Measurements from ENCODE around the gene PCNX4. TPM values are rescaled to one million over a fixed set of nuclear protein-coding genes. Genes with fewer than 3 reads are reported as not detected.

The PCNX4 gene
- total RNA-seq, 3 donors from 2014 or later (not counting 1 experiment from before 2014, with no cell fraction given): 51.7 to 78.3 (median 58.3) TPM

DNA sequence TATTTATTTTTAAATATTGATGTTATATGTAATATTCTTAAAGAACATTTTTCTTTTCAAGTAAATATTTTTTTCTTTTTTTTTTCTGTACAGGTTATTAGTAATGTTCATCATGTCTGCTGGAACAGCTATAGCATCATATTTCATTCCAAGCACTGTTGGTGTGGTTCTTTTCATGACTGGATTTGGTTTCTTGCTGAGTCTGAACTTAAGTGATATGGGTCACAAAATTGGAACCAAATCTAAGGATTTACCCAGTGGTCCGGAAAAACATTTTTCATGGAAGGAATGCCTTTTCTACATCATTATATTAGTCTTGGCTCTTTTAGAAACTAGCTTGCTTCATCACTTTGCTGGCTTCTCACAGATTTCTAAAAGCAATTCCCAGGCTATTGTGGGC is 23.2 kb downstream of the PCNX4 start:
- no peak for DNase-seq
- no peaks in the 10 kb centered on the region for H3K27me3 Mint-ChIP-seq (ENCODE audit: low read depth in 2 of 2)
- H3K36me3 Mint-ChIP-seq: peaks cover 13% of the 10 kb centered on the region
- H3K4me1 Mint-ChIP-seq: peaks cover 20 to 21% of the 10 kb centered on the region in 2 donors
- Histone ChIP-seq H3K4me3 (ENCODE audit: low read length) (no peak overlapping the region), H3K27ac (ENCODE audit: low read length) (no peak overlapping the region), H3K27me3 (ENCODE audit: control insufficient read depth, insufficient read depth, low read length) (no peaks in the 10 kb centered on the region), H3K4me1 (ENCODE audit: control insufficient read depth, insufficient read depth, low read length) (no peaks in the 10 kb centered on the region), H3K9me3 (ENCODE audit: control insufficient read depth, insufficient read depth, low read length) (no peaks in the 10 kb centered on the region), H3K36me3 (ENCODE audit: control insufficient read depth, insufficient read depth, low read length) (peaks cover 37% of the 10 kb centered on the region)
- WGBS (ENCODE audit: insufficient coverage): 0% methylated on average over 1 of the region's 1 CpG
- no peaks in the 10 kb centered on the region for H3K9me3 Mint-ChIP-seq
- H3K4me3 Mint-ChIP-seq: no peak overlapping the region
- intact Hi-C loops (cut with micrococcal nuclease): no loop called here
- peak overlapping the region; percentile 19 to 44 for H3K27ac Mint-ChIP-seq
- no peak for ATAC-seq
- TF ChIP-seq CTCF (IDR thresholded peaks at IDR 0.05): no peak

- Histone ChIP-seq H3K4me1 (ENCODE audit: control insufficient read depth, insufficient read depth, low read length) (no peaks in the 10 kb centered on the region), H3K4me3 (ENCODE audit: low read length) (no peak overlapping the region), H3K27me3 (ENCODE audit: control insufficient read depth, insufficient read depth, low read length) (no peaks in the 10 kb centered on the region), H3K27ac (ENCODE audit: low read length) (no peak overlapping the region), H3K36me3 (ENCODE audit: control insufficient read depth, insufficient read depth, low read length) (peaks cover 47% of the 10 kb centered on the region), H3K9me3 (ENCODE audit: control insufficient read depth, insufficient read depth, low read length) (no peaks in the 10 kb centered on the region)
- DNase-seq (no peak), ATAC-seq (no peak)
- Mint-ChIP-seq H3K27ac (peak overlapping the region; percentile 19 to 53), H3K4me1 (peaks cover 8 to 10% of the 10 kb centered on the region in 2 donors), H3K36me3 (peaks cover 15% of the 10 kb centered on the region), H3K4me3 (no peak overlapping the region), H3K9me3 (no peaks in the 10 kb centered on the region), H3K27me3 (ENCODE audit: low read depth in 2 of 2) (no peaks in the 10 kb centered on the region)
- no peak for TF ChIP-seq CTCF (IDR thresholded peaks at IDR 0.05)
- intact Hi-C loops (cut with micrococcal nuclease): no loop called here
- WGBS (ENCODE audit: insufficient coverage): 81% methylated on average over 4 of the region's 4 CpGs
Measured at GRCh38 chr14:60116181-60116580, 24.5 kb downstream of the PCNX4 start.

- Mint-ChIP-seq H3K27ac (no peak overlapping the region), H3K27me3 (ENCODE audit: low read depth in 2 of 2) (no peaks in the 10 kb centered on the region), H3K9me3 (no peaks in the 10 kb centered on the region), H3K4me1 (peaks cover 11 to 12% of the 10 kb centered on the region in 2 donors), H3K4me3 (no peak overlapping the region), H3K36me3 (peaks cover 51% of the 10 kb centered on the region)
- ATAC-seq (no peak), DNase-seq (no peak)
- Histone ChIP-seq H3K36me3 (ENCODE audit: control insufficient read depth, insufficient read depth, low read length) (peaks cover 72% of the 10 kb centered on the region), H3K4me1 (ENCODE audit: control insufficient read depth, insufficient read depth, low read length) (no peaks in the 10 kb centered on the region), H3K9me3 (ENCODE audit: control insufficient read depth, insufficient read depth, low read length) (no peaks in the 10 kb centered on the region), H3K27ac (ENCODE audit: low read length) (no peak overlapping the region), H3K4me3 (ENCODE audit: low read length) (no peak overlapping the region), H3K27me3 (ENCODE audit: control insufficient read depth, insufficient read depth, low read length) (no peaks in the 10 kb centered on the region)
- intact Hi-C loops (cut with micrococcal nuclease): no loop called here
- no peak for TF ChIP-seq CTCF (IDR thresholded peaks at IDR 0.05)
Measured at GRCh38 chr14:60125918-60126317, 34.2 kb downstream of the PCNX4 start.

- 100% methylated on average over 1 of the region's 2 CpGs for WGBS (ENCODE audit: insufficient coverage)
- Mint-ChIP-seq H3K27ac (peak overlapping the region; percentile 8 to 57), H3K4me1 (peaks cover 8 to 31% of the 10 kb centered on the region in 2 donors), H3K27me3 (ENCODE audit: low read depth in 2 of 2) (no peaks in the 10 kb centered on the region), H3K36me3 (no peaks in the 10 kb centered on the region), H3K4me3 (no peak overlapping the region), H3K9me3 (no peaks in the 10 kb centered on the region)
- Histone ChIP-seq H3K4me1 (ENCODE audit: control insufficient read depth, insufficient read depth, low read length) (no peaks in the 10 kb centered on the region), H3K9me3 (ENCODE audit: control insufficient read depth, insufficient read depth, low read length) (no peaks in the 10 kb centered on the region), H3K27me3 (ENCODE audit: control insufficient read depth, insufficient read depth, low read length) (no peaks in the 10 kb centered on the region), H3K36me3 (ENCODE audit: control insufficient read depth, insufficient read depth, low read length) (peaks cover 4% of the 10 kb centered on the region), H3K27ac (ENCODE audit: low read length) (no peak overlapping the region), H3K4me3 (ENCODE audit: low read length) (no peak overlapping the region)
- intact Hi-C loops (cut with micrococcal nuclease): no loop called here
- no peak for ATAC-seq
- no peak for TF ChIP-seq CTCF (IDR thresholded peaks at IDR 0.05)
- DNase-seq: no peak
Measured at GRCh38 chr14:60133487-60133886, 41.8 kb downstream of the PCNX4 start.
